GM18907 (cell line): ENCODE data around the gene NME3.
"Not testable (repeated sequence)": the region's sequence is repeated elsewhere in the genome, so short reads cannot be mapped to it uniquely, and the experiment has no call there.

Experiments used
- ATAC-seq: cut with Tn5 transposase; IDR thresholded peaks from one replicate; pipeline ENCODE4 v1.9.1; 2021; ENCODE audit warnings: mild to moderate bottlenecking, moderate library complexity; ENCODE audit not compliant: unreplicated experiment

NME3 gene

GRCh38 chr16:1771188-1771863 lies at the start of gene NME3:
TSS of gene NME3 (minus strand) at chr16:1771543. CDS start at chr16:1771534, 9 bp downstream.
- ATAC-seq, result no peak

GRCh38 chr16:1820946-1821290 lies 49.6 kb upstream of the NME3 start:
- no peak for ATAC-seq

GRCh38 chr16:1820096-1820945 lies 49.0 kb upstream of the NME3 start:
- no peak for ATAC-seq

- no peak for ATAC-seq
Measured at GRCh38 chr16:1819611-1820010, 48.3 kb upstream of the NME3 start.

GRCh38 chr16:1818873-1819525 lies 47.7 kb upstream of the NME3 start:
- ATAC-seq, result no peak

- ATAC-seq, result no peak
Measured at GRCh38 chr16:1818204-1818872, 47.0 kb upstream of the NME3 start.

GRCh38 chr16:1817716-1818115 lies 46.4 kb upstream of the NME3 start:
- ATAC-seq, result no peak

- ATAC-seq, result no peak
Measured at GRCh38 chr16:1817276-1817589, 45.9 kb upstream of the NME3 start.

- ATAC-seq, result no peak
Measured at GRCh38 chr16:1816396-1817275, 45.3 kb upstream of the NME3 start.

GRCh38 chr16:1815461-1815860 lies 44.1 kb upstream of the NME3 start:
- ATAC-seq, result no peak

- no peak for ATAC-seq
Measured at GRCh38 chr16:1812732-1813163, 41.4 kb upstream of the NME3 start.

- ATAC-seq, result no peak
Measured at GRCh38 chr16:1810536-1810935, 39.2 kb upstream of the NME3 start.

GRCh38 chr16:1810106-1810505 lies 38.8 kb upstream of the NME3 start:
- no peak for ATAC-seq

- no peak for ATAC-seq
Measured at GRCh38 chr16:1809281-1809801, 38.0 kb upstream of the NME3 start.

GRCh38 chr16:1808691-1809090 lies 37.3 kb upstream of the NME3 start:
- no peak for ATAC-seq

- no peak for ATAC-seq
Measured at GRCh38 chr16:1807626-1808025, 36.3 kb upstream of the NME3 start.

GRCh38 chr16:1800701-1801100 lies 29.4 kb upstream of the NME3 start:
- ATAC-seq, result no peak

- not testable (repeated sequence) for ATAC-seq
Measured at GRCh38 chr16:1799263-1799662, 27.9 kb upstream of the NME3 start.

- no peak for ATAC-seq
Measured at GRCh38 chr16:1794908-1795666, 23.7 kb upstream of the NME3 start.
